Measurements from ENCODE around the gene DOCK8.

DOCK8 gene

GRCh38 chr9:219670-220365 is 5.2 kb downstream of the DOCK8 start:
- TF ChIP-seq CTCF (IDR thresholded peaks at IDR 0.05; ENCODE audit: control insufficient read depth, insufficient read depth, low read depth, low read length, missing control alignments), result no peak
- no peak for DNase-seq (ENCODE audit: low read depth)
- no peak overlapping the region for H3K4me3 ChIP-seq (ENCODE audit: control insufficient read depth, low read depth, low read length)

GRCh38 chr9:221989-222776 is 7.5 kb downstream of the DOCK8 start:
- no peak overlapping the region for H3K4me3 ChIP-seq (ENCODE audit: control insufficient read depth, low read depth, low read length)
- DNase-seq (ENCODE audit: low read depth), result no peak
- no peak for TF ChIP-seq CTCF (IDR thresholded peaks at IDR 0.05; ENCODE audit: control insufficient read depth, insufficient read depth, low read depth, low read length, missing control alignments)

- no peak for TF ChIP-seq CTCF (IDR thresholded peaks at IDR 0.05; ENCODE audit: control insufficient read depth, insufficient read depth, low read depth, low read length, missing control alignments)
- no peak overlapping the region for H3K4me3 ChIP-seq (ENCODE audit: control insufficient read depth, low read depth, low read length)
- no peak for DNase-seq (ENCODE audit: low read depth)
Observed at GRCh38 chr9:223152-223551, 8.5 kb downstream of the DOCK8 start.

- TF ChIP-seq CTCF (IDR thresholded peaks at IDR 0.05; ENCODE audit: control insufficient read depth, insufficient read depth, low read depth, low read length, missing control alignments), result no peak
- no peak overlapping the region for H3K4me3 ChIP-seq (ENCODE audit: control insufficient read depth, low read depth, low read length)
- no peak for DNase-seq (ENCODE audit: low read depth)
Observed at GRCh38 chr9:224026-224425, 9.4 kb downstream of the DOCK8 start.

GRCh38 chr9:224582-225520 is 10.2 kb downstream of the DOCK8 start:
- DNase-seq (ENCODE audit: low read depth), result no peak
- H3K4me3 ChIP-seq (ENCODE audit: control insufficient read depth, low read depth, low read length), result no peak overlapping the region
- TF ChIP-seq CTCF (IDR thresholded peaks at IDR 0.05; ENCODE audit: control insufficient read depth, insufficient read depth, low read depth, low read length, missing control alignments), result no peak

- TF ChIP-seq CTCF (IDR thresholded peaks at IDR 0.05; ENCODE audit: control insufficient read depth, insufficient read depth, low read depth, low read length, missing control alignments), result no peak
- H3K4me3 ChIP-seq (ENCODE audit: control insufficient read depth, low read depth, low read length), result no peak overlapping the region
- no peak for DNase-seq (ENCODE audit: low read depth)
Observed at GRCh38 chr9:227860-228259, 13.2 kb downstream of the DOCK8 start.
